Lower leg skin (tissue), 3 donors: ENCODE data around the gene KLK2.

Experiments
- POLR2A ChIP-seq, 2 donors: fragments of 450-650 bp; IDR thresholded peaks; one replicate each; pipeline ENCODE4 v1.6.1; 2016 to 2017; ENCODE audit warnings: antibody characterized with exemption in 2 of 2, mild to moderate bottlenecking in 1 of 2, moderate library complexity in 1 of 2
- TF ChIP-seq, protein P1 (sequence below), 3 donors: fragments of 450-650 bp; IDR thresholded peaks; one replicate each; pipeline ENCODE4 v1.5.1; 2016; ENCODE audit warnings: antibody characterized with exemption in 3 of 3, mild to moderate bottlenecking in 3 of 3, moderate library complexity in 2 of 3

DNA sequence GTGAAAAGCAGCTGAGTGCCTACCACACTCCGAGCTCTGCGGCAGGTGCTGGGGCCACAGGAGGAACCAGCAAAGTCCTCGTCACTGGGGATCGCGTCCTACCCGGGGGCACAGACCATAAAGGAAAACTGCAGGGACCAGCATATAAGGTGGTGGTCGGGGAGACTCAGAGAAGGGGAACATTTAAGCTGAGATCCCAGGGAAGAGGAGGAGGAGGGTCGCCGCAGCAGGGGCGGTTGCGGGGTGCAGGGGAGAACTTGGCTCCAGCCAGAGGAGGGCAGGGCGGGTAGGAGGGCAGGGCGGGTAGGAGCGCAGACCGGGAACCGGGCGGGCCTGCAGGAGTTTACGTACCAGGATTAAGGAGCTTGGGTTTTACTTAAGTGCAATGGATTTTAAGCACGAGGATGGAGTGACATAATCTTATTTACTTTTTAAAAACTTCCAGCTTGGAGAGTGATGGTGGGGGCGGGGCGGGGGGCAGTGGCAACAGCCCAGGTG lies 38.9 kb downstream of the KLK2 start:
- TF ChIP-seq, protein P1, sequence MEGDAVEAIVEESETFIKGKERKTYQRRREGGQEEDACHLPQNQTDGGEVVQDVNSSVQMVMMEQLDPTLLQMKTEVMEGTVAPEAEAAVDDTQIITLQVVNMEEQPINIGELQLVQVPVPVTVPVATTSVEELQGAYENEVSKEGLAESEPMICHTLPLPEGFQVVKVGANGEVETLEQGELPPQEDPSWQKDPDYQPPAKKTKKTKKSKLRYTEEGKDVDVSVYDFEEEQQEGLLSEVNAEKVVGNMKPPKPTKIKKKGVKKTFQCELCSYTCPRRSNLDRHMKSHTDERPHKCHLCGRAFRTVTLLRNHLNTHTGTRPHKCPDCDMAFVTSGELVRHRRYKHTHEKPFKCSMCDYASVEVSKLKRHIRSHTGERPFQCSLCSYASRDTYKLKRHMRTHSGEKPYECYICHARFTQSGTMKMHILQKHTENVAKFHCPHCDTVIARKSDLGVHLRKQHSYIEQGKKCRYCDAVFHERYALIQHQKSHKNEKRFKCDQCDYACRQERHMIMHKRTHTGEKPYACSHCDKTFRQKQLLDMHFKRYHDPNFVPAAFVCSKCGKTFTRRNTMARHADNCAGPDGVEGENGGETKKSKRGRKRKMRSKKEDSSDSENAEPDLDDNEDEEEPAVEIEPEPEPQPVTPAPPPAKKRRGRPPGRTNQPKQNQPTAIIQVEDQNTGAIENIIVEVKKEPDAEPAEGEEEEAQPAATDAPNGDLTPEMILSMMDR (IDR thresholded peaks at IDR 0.05) = no peak
- no peak for TF ChIP-seq POLR2A (IDR thresholded peaks at IDR 0.05)
